Tibial artery (tissue), 4 donors: ENCODE measurements around the gene REC114.
"Not testable (repeated sequence)": the region's sequence is repeated elsewhere in the genome, so short reads cannot be mapped to it uniquely, and the experiment has no call there.

Source experiments
- DNase-seq, 2 donors: peaks; one replicate each; pipeline ENCODE4 v3.0.0-alpha.2; 2019
- H3K27ac ChIP-seq, 2 donors: fragments of 200-600 bp; sonication (generic) in 1 of 2; 1 replicate in 1 of 2; 2 replicates in 1 of 2; pipeline ENCODE4 v1.5.1; 2018 to 2019; ENCODE audit warnings: mild to moderate bottlenecking in 1 of 2
- H3K27me3 ChIP-seq, 2 donors: fragments of 200-600 bp; sonication (generic) in 1 of 2; one replicate each; pipeline versions ENCODE4 v1.5.1 to v1.6.0; 2016 to 2019
- H3K36me3 ChIP-seq, 3 donors: fragments of 200-600 bp; sonication (generic) in 2 of 3; one replicate each; pipeline ENCODE4 v1.5.1; 2016 to 2019; ENCODE audit warnings: mild to moderate bottlenecking in 2 of 3
- H3K4me1 ChIP-seq, 4 donors: fragments of 200-600 bp; sonication (generic) in 2 of 4; 1 replicate in 3 of 4; 2 replicates in 1 of 4; pipeline ENCODE4 v1.5.1; 2016 to 2019
- H3K4me3 ChIP-seq, 2 donors: fragments of 200-600 bp; sonication (generic) in 1 of 2; 1 replicate in 1 of 2; 2 replicates in 1 of 2; pipeline ENCODE4 v1.5.1; 2018 to 2019; ENCODE audit warnings: mild to moderate bottlenecking in 2 of 2
- H3K9me3 ChIP-seq, 3 donors: fragments of 200-600 bp; sonication (generic) in 1 of 3; one replicate each; pipeline ENCODE4 v1.5.1; 2016 to 2019
- intact Hi-C: fragments of 100-400 bp; cut with DNase I; formaldehyde crosslinking; loops from one replicate; pipeline ENCODE4 v1.15.0; 2023; ENCODE audit warnings: low total_unique reads
- TF ChIP-seq, protein P1 (sequence below), 2 experiments: fragments of 200-600 bp in 1 of 2; fragments of 450-650 bp in 1 of 2; IDR thresholded peaks; one replicate each; pipeline ENCODE4 v1.5.1; 2017 to 2019; ENCODE audit warnings: antibody characterized with exemption in 2 of 2, mild to moderate bottlenecking in 1 of 2, moderate library complexity in 1 of 2

REC114 gene

GRCh38 chr15:73539212-73540128 lies 96.5 kb downstream of the REC114 start:
- no peak for DNase-seq
- TF ChIP-seq, protein P1, sequence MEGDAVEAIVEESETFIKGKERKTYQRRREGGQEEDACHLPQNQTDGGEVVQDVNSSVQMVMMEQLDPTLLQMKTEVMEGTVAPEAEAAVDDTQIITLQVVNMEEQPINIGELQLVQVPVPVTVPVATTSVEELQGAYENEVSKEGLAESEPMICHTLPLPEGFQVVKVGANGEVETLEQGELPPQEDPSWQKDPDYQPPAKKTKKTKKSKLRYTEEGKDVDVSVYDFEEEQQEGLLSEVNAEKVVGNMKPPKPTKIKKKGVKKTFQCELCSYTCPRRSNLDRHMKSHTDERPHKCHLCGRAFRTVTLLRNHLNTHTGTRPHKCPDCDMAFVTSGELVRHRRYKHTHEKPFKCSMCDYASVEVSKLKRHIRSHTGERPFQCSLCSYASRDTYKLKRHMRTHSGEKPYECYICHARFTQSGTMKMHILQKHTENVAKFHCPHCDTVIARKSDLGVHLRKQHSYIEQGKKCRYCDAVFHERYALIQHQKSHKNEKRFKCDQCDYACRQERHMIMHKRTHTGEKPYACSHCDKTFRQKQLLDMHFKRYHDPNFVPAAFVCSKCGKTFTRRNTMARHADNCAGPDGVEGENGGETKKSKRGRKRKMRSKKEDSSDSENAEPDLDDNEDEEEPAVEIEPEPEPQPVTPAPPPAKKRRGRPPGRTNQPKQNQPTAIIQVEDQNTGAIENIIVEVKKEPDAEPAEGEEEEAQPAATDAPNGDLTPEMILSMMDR (IDR thresholded peaks at IDR 0.05): no peak
- no peaks in the 10 kb centered on the region for H3K9me3 ChIP-seq
- no peak overlapping the region for H3K4me3 ChIP-seq
- H3K27me3 ChIP-seq: no peaks in the 10 kb centered on the region
- intact Hi-C loops: no loop called here
- no peak overlapping the region for H3K27ac ChIP-seq
- no peaks in the 10 kb centered on the region for H3K36me3 ChIP-seq
- H3K4me1 ChIP-seq: no peaks in the 10 kb centered on the region

DNA sequence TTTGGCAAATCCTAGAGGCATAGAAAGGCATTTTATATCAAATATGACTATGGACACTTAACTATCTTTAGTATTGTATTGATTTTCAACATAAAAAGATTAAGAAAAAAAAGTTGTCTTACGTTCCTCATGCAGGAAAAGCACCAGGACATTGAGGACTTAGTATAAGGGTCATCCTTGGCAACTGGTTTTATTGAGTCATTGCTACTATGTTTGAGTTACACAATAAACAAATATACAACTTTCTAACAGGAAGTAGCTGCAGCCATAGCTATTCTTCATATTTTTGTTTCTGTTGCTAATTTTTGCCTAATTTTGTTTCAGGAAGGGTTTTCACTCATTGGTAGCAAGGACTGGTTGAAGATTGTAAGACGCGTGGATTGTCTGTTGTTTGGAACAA lies 97.2 kb downstream of the REC114 start:
- H3K27me3 ChIP-seq: no peaks in the 10 kb centered on the region
- intact Hi-C loops: no loop called here
- no peak overlapping the region for H3K4me3 ChIP-seq
- H3K27ac ChIP-seq: no peak overlapping the region
- H3K4me1 ChIP-seq: no peaks in the 10 kb centered on the region
- DNase-seq: no peak
- H3K36me3 ChIP-seq: no peaks in the 10 kb centered on the region
- TF ChIP-seq, protein P1 (IDR thresholded peaks at IDR 0.05): no peak
- H3K9me3 ChIP-seq: no peaks in the 10 kb centered on the region

- Histone ChIP-seq H3K27me3 (no peaks in the 10 kb centered on the region), H3K9me3 (no peaks in the 10 kb centered on the region), H3K4me3 (no peak overlapping the region), H3K4me1 (no peaks in the 10 kb centered on the region), H3K36me3 (no peaks in the 10 kb centered on the region), H3K27ac (no peak overlapping the region)
- TF ChIP-seq, protein P1 (IDR thresholded peaks at IDR 0.05): no peak
- no peak for DNase-seq
- intact Hi-C loops: no loop called here
Observed at GRCh38 chr15:73541479-73541878, 98.5 kb downstream of the REC114 start.

- DNase-seq, H3K36me3 ChIP-seq, H3K27me3 ChIP-seq, H3K9me3 ChIP-seq, H3K4me1 ChIP-seq, H3K27ac ChIP-seq, intact Hi-C loops, H3K4me3 ChIP-seq: not testable (repeated sequence)
Observed at GRCh38 chr15:73548925-73549324, 106.0 kb downstream of the REC114 start.

- Histone ChIP-seq H3K27ac (no peak overlapping the region), H3K9me3 (no peaks in the 10 kb centered on the region), H3K27me3 (no peaks in the 10 kb centered on the region), H3K4me3 (no peak overlapping the region), H3K4me1 (no peaks in the 10 kb centered on the region), H3K36me3 (peaks cover 0 to 5% (median 2%) of the 10 kb centered on the region in 3 donors)
- intact Hi-C loops: no loop called here
- no peak for DNase-seq
- TF ChIP-seq, protein P1 (IDR thresholded peaks at IDR 0.05): no peak
Observed at GRCh38 chr15:73550190-73550589, 107.2 kb downstream of the REC114 start.

GRCh38 chr15:73555080-73555479 lies 112.1 kb downstream of the REC114 start:
- H3K27ac ChIP-seq: no peak overlapping the region
- TF ChIP-seq, protein P1 (IDR thresholded peaks at IDR 0.05): no peak
- H3K36me3 ChIP-seq: peaks cover 23 to 52% (median 33%) of the 10 kb centered on the region in 3 donors
- DNase-seq: no peak
- H3K27me3 ChIP-seq: no peaks in the 10 kb centered on the region
- H3K4me1 ChIP-seq: no peaks in the 10 kb centered on the region
- H3K4me3 ChIP-seq: no peak overlapping the region
- no peaks in the 10 kb centered on the region for H3K9me3 ChIP-seq
- intact Hi-C loops: loop anchor here (5.0 kb wide), 1 partner anchor 87 kb away; no protein-coding TSS in a partner anchor
